ENCODE results near the gene MS4A6E.

DNA sequence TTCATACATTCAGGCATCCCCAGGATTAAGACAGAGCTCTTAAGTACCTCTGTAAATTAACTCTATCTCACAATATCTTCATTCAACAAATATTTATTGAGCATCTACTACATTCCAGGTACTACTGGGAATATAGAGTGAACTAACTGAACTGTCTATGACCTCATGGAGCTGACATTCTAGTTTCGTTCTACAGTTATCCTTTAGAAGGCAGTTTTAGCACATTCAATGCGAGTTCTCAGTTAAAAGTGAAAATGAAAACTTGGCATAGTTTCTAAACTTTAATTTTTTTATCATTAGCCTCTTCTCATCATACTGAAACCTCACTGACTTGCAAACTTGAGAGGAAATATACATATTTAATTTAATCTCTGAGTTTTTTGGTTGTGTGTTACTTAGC, 10.7 kb upstream of the MS4A6E start:
- TF ChIP-seq, protein P1, sequence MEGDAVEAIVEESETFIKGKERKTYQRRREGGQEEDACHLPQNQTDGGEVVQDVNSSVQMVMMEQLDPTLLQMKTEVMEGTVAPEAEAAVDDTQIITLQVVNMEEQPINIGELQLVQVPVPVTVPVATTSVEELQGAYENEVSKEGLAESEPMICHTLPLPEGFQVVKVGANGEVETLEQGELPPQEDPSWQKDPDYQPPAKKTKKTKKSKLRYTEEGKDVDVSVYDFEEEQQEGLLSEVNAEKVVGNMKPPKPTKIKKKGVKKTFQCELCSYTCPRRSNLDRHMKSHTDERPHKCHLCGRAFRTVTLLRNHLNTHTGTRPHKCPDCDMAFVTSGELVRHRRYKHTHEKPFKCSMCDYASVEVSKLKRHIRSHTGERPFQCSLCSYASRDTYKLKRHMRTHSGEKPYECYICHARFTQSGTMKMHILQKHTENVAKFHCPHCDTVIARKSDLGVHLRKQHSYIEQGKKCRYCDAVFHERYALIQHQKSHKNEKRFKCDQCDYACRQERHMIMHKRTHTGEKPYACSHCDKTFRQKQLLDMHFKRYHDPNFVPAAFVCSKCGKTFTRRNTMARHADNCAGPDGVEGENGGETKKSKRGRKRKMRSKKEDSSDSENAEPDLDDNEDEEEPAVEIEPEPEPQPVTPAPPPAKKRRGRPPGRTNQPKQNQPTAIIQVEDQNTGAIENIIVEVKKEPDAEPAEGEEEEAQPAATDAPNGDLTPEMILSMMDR (IDR thresholded peaks at IDR 0.05) = no peak
- no peak for TF ChIP-seq POLR2A (IDR thresholded peaks at IDR 0.05)

Data from breast epithelium (tissue), 3 donors.